Epidermal melanocyte (primary cell): Measurements from ENCODE around the gene TBX3.

Experiments
- DNase-seq: peaks from one replicate; pipeline ENCODE4 v3.0.0; 2011; ENCODE audit warnings: low spot score; ENCODE audit not compliant: insufficient read length

Gene TBX3

DNA sequence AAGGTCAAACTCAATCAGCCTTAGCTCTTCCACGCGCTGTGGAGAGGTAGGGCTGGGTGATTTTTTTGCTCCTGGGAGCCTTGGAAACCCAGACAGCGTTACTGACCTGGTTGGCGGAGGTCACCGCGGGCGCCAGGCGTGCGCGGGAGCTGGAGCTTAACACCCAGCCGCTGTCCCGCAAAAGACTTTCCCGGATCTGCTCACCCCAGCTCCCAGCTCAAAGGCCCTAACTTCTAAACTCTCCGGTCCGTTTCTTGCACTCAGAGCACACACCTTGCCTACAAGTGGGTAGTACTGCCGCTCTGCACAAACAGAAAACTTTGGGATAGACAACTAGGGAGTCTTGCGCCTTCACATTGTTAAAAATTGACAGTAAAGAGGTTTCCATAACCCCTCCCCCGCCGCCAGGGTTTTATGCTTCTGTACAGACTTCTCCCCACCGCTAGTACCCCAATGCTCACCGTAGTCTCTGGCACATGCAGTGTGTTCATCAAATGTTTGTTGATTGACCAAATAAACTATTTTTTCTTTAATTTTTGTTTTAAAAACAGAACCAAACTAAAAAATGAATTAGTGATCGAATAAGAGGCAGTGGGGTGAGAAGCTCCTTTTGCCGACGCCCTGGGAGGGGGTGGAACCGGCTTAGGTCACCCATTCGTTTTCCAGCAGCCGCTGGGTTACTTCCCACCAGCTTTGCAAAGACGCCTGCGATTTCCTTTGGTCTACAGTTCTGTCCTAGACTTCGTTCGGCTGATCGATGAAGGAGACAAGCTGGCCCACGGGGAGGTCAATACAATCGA lies 12.7 kb upstream of the TBX3 start:
- DNase-seq = no peak

DNA sequence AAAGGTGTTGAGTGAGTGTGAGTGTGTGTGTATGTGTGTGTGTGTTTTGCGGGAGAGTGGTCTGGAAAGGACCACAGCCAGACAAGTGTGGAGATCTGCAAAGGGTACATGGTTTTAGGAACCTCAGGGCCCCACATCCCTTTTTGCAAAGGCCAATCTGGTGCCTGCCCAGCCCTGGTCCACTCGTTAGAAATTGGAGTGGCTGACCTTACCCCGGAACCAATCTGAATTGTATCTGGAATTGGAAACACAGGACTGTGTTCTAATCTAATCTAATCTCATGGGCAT lies 11.3 kb upstream of the TBX3 start:
- DNase-seq = no peak

DNA sequence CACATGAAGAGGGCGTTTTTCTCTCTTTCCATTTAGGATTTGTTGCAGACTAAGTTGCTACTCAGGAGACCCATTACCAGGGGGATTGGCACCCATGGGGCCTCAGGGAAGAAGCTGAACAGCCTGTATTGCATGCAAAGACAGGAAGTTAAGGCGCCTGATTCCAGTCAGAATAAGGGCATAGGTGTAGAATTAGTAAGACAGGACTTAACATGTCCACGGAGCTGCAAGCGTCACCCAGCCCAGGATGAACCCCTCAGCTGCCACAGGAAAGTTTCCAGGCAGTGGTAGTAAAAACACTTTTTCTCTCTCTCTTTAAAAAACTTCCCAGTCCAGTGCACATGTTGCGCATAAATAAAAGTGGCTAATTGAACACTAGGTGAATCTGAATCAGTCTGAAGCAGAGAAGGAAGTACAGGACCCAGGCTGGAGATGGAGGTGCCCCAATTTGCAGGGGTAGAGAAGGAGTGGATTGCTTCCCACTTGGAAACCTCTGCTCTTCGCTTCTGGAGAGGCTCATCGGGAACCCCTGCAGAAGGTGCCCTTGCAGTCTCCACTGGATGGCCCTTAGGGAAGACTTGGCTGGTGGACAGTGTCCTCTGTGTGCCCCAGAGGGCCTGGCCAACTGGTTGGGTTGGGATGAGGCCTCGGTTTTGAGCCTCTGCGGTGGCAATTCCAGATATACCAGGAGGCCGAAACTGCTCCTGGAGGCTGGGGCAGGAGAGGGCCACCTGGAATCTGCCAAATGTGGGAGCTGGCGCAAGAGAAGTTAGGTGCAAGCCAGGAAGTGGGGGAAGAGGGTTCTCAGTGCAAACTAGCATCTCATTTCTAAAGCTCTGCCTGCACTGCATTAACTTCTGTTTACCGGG lies 10.7 kb upstream of the TBX3 start:
- DNase-seq = no peak

DNA sequence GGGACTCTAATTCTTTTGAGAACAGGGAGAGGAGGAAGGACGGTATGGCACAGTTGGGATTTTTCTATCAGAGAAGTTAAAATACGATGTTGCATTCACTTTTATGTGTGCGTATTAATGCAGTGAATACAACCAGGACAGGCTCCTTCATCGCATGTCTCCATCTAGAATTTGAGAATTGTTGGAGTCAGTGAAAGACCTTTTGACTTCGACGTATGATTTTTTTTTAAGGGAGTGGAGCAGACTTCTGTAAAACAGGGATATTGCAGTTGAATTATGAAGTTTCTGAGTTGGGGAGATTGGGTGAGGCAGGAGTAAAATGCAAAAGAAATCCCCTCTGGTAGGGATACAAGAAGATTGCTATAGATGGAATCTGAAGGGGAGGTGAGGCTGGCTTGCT lies 9.6 kb upstream of the TBX3 start:
- DNase-seq = no peak

DNA sequence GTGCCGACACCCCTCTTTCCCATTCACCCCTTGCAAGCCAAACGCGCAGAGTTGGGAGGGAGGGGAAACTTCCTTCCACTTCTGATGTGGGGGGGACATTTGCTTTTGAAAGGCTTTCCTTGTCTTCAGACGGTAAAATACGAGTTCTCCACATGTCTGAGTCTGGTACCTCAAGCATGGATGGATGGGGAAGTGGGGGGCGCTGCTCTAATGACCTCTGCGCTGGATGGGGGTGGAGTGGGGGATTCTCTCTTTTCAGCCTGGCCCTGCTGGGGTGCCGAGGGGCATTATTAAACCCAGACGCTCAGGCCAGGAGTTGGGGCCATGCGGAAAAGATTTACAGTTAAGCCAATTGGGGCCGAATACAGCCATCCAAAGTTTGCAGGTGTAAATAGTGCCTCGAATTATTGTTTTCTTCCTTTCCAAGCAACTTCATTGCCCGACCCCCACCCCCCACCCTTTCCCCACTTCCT lies 9.1 kb upstream of the TBX3 start:
- DNase-seq = no peak

DNA sequence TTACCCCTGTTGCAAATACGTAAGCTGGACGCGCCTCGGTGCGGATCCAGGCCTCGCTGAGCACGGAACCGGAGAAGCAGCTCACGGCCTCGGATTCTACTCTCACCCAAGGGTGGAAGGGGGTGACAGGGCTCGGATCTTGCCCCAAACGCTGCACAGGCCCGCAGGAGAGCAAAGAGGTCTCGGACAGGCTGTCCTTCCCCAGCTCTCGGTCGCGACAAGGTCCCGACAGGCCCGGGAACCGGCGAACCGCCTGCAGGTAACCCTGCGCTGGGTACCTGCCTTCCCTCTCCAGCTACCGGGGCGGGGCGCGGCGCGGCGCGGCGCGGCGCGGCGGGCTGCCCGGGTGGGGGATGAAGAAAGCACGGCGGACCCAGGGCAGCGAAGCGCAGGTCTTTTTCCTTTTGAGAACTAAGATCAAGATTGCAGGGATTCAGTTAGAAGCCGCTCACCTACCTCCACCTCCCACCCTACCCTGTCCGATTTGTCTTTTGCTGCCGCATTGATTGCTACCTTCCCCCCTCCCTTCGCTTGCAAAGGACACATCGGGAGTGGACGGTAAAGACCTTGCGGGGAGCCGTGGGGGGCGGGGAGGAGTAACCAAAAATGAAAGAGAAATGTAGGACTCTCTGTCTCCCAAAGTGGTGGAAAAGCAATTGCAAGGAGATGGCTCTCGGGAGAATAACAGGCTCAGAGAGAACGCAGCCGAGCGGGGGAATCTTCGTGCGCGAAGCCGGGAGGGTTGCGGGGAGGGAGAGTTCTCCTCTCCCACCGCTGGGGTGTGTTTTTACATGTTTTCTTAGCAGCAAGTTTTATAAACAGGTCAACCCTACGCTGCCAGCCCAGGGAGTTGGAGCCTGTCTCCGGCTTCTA lies 8.4 kb upstream of the TBX3 start:
- no peak for DNase-seq

DNA sequence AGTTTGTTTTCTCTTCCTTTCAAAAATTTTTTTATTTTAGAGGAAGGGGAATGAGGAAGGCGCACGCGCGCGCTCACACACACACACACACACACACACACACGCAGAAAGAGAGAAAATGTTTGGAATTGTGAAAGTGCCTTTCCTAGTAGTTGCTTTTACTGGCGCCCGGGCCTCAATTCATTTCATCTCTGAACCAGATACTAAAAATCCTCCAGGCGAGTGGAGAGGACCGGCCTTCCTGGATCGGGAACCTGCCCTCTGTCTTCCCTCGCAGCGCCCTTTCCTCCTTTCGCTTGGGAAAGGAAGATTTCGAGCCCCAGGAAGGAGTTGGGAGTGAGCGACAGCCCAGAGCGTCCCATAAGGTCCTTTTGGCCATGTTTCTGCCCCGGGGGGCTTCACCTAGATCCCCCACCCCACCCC lies 7.8 kb upstream of the TBX3 start:
- no peak for DNase-seq

DNA sequence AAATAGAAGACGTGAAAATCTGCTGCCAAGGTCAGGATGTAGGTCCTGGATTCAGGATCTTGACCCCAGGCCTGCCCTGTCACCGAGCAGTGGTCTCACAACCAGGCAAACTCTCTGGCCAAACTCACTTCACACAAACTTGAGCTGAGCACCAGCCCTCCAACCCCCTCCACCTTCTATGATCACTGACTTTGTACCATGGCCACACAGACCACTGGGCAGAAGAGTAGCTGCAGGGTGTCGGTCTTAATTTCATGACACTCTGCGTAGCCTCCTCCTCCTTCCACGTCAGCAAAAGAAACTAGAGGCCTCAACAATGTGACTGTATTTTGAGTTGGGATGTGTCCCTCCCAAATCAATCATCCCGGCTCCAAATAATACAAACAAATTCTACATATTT lies 7.2 kb upstream of the TBX3 start:
- no peak for DNase-seq

DNA sequence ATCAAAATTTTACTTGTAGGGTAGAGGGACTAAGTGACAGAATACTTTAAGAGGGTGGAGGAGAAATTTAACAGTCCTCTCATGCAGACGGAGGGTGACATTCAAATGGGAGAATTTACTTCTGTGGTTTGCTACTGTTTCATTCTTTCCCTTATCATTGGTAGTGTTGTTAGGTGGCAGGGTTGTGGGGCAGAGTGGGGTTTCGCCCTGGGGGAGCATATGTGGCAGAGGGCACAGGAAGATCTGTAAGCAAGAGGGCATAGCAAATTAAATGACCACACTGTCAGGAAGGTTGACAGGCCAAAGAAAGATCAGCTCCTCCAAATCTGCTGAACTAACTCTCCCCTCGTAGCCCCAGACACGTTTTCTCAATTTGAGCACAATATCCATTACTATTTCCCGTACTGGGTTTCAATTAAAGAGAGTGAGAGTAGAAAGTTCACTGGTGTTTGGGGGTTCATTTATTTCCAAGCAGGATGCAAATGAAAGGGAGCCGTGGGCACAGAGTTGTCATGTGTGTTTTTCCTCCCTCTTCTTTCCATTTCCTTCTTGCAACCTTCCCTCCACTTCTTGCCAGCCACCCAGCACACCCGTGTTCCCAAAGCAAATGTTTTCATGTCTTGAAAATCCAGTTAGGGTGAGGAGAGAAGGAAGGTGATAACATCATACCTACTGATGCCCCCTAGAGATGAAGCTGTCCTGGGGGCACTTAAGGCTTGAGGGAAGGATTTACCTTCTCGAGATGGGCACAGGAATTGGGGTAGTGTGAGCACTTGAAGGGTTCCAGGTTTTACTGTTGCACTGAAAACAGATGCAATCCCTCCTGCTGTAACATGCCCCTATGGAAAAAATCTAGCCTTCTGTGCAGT lies 6.5 kb upstream of the TBX3 start:
- no peak for DNase-seq

DNA sequence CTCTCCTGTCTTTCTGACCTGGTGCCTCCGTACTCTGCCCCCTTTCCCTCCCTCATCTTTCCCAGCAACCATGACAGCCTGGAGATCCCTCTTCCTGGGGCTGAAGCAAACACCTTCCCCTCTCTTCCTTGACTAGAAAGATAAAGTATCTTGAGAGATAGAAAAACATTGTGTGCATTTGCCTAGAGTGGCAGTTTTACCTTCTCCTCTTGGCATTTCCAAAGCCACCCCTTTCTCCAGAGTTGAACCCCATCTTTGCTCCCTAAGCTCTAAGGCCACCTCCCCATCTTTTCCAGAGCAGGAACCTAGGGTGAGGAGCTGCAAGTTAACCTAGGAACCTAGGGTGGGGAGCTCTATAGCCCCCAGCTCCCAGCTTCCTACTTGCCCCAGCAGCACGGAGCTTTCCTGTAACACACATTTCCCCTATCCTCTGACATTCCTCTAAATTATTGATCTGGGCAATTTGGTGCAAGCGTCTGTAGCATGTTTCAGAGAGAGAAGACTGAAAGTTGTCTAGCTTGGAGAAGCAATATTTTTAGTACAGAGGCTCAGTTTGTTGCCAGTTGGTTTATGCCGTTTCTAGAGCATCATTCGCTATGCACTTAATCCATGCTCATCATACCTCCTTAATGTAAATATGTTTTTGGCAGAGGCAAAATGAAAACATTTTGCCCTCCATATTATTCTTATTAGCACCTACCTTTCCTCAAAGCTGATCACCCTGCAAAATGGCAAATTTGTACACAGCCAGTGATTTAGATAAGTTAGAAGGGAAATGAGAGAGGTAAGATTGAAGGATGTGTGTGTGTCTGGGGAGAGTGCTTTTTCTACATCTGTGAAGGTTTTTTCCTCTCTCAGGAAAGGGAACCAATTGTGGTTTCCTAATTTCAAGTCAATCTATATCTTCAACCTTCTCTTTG lies 5.4 kb upstream of the TBX3 start:
- DNase-seq = no peak

DNA sequence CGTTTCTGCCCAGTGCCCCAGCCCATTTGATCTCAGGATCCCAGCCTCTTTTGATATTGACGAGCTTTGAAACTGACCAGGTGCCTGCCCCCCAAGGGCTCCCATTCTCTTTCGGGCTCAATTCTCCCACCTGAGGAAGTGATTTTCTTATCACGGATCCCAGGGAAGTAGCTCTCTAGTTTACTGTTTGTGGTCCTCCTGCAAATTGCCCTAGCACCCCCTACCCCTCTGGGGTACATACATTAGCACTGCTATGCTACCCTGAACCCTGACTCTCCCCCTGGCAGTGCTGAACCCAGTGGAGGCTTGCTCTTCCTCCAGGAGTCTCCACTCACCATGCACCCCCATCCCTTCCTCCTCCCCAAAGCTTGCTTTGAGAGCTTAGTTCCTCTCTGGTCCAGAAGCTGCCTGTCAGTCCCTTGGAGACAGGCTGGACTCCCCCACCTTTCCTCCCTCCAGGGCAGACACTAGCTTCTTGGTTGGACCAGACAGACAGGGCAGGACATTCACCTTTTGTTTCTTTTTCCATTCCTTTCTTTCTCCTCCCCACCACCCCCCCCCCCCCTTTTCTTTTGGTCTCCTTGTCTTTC lies 4.4 kb upstream of the TBX3 start:
- no peak for DNase-seq

DNA sequence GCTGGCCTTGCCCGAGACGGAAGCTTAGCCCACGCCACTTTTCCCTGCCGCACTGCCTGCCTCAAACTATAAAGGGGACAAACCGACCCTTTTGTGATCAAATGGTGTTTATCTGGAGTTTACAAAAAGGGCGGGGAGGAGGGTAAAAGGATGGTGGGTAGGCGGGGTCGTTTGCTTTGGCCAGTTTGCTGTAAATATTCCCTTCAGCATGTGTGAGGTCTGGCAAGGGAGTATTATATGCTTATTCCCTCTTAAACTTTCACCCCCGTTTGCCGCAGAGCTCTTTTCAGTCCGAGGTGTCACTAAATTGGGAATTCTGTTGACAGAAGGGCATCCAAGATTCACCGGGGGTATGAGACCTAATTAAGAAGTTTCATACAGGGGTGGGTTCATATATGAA lies 3.8 kb upstream of the TBX3 start:
- no peak for DNase-seq

DNA sequence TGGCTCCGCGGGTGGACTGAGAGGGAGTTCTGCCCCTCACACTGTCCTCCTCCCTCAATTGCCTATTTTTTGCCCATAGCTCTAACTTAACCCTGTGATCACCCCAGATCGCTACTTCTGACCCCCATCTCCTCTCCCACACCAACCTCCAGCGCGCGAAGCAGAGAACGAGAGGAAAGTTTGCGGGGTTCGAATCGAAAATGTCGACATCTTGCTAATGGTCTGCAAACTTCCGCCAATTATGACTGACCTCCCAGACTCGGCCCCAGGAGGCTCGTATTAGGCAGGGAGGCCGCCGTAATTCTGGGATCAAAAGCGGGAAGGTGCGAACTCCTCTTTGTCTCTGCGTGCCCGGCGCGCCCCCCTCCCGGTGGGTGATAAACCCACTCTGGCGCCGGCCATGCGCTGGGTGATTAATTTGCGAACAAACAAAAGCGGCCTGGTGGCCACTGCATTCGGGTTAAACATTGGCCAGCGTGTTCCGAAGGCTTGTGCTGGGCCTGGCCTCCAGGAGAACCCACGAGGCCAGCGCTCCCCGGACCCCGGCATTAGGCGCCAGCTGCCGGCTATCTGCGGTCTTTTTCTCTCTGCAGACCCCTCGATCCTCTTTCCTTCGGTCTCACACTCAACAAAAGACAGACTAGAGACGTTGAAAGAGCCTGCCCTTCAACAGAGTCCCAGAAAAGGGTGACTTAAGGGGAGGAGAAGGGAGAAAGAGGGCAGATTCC lies 3.0 kb upstream of the TBX3 start:
- DNase-seq = no peak

DNA sequence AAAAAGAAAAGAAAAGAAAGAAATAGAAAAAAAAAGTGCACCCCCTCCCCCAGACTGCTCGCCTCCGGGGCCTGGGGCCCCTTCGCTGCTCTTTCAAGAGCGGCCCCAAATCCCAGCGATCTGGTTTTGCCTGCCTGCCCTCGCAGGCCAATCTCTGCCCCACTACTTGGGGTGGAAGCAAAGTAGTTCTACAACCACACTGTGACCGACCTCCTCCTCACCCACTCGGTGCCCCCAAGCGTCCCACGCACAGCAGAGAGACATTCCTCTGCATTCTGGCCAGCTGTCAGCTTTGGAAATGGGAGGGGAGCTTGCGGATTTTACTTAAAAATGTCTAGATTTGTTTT lies 2.4 kb upstream of the TBX3 start:
- no peak for DNase-seq

DNA sequence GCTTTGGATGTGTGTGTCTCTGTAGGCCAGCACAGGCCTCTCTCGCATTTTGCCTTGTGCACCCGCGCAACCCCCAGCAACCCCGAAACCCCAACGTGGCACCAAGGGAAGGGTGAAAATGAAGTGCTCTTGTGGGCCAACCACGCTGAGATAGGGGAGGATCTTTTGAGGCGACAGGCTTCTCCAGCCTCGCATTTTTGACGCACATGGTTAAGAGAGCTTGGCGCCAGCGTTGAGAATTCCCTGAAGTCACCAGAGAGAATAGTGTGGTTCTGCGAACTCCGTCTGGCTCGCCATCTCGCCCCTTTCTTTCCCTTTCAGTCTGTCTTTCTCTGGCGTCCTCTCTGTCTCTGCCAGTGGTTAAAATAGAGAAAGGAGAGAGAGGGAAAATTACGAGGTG lies 1.9 kb upstream of the TBX3 start:
- no peak for DNase-seq

DNA sequence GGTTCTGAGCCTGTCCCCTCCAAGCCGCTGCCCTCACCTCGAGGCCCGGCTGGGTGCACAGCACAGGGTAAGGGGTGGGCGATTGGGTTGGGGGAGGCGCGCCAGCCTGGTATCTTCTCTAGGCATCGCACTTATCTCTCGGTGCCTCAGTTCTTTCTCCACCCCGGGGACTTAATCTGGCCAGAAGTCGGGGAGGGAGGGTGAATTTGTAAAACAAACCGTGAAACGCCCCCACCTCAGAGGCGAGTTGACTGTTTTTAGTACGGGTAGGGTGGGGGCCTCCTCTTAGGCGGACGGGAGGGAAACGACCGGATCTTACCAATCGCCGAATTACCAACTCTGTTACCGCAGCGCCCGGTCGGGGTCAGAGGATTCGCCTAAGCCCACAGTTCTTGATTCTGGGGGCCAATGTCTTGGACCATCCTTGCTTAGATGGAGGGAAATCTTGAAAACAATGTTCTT lies 1.4 kb upstream of the TBX3 start:
- DNase-seq = no peak

DNA sequence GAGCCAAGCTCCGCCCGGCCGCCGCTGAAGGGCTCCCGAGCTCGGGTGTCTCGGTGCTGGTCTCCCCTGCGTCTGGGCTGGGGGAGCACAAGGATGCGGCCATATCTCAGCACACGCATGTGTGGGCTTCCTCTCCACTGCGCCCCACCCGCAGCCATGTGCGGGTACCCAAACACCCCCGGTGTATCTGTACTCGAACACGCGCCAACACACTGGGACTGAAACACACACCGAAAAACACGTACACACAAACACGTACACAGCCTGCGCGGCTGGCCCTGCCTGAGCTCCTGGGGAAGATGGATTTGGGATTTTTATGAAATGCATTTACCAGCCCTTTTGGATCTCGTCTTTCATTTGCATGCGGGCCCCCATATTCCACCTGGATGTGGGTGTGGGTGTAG lies 897 bp upstream of the TBX3 start:
- no peak for DNase-seq

DNA sequence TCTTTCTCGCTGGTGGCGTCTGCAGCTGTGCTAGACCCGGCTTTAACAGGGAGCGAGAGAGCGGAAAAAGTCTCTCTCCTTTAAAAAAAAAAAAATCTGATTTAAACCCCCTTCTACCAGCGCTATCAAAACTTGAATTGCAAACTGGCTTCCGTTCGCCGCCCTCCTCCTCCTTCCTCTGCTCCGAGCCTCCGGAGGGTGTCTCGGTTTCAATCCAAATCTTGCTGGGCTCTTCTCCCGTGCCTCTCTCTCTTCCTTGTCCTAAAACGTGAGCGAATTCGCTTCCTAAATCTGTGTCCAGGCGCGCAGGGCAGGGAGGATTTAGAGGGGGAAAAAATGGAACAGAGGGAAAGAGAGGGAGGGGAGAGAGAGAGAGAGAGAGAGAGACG lies 272 bp downstream of the TBX3 start:
- DNase-seq = no peak
